Measurements from ENCODE around the gene ZHX3.

DNA sequence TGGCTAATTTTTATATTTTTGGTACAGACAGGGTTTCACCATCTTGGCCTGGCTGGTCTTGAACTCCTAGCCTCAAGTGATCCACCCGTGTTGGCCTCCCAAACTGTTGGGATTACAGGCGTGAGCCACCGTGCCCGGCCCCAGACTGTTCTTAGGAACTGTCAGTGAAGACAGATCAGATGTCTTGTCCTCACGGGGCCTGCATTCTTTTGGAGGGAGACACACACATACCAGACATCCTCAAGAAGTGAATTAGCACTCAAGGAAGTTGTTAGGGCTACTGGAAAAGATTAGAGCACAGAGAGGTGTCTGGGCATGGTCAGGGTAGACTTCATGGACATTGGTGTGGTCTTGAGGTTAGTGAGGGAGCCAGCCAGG is 12.8 kb upstream of the ZHX3 start:
- TF ChIP-seq CREB1 (CRISPR knock-in tag; IDR thresholded peaks at IDR 0.05) = no peak
- TF ChIP-seq, protein P1, sequence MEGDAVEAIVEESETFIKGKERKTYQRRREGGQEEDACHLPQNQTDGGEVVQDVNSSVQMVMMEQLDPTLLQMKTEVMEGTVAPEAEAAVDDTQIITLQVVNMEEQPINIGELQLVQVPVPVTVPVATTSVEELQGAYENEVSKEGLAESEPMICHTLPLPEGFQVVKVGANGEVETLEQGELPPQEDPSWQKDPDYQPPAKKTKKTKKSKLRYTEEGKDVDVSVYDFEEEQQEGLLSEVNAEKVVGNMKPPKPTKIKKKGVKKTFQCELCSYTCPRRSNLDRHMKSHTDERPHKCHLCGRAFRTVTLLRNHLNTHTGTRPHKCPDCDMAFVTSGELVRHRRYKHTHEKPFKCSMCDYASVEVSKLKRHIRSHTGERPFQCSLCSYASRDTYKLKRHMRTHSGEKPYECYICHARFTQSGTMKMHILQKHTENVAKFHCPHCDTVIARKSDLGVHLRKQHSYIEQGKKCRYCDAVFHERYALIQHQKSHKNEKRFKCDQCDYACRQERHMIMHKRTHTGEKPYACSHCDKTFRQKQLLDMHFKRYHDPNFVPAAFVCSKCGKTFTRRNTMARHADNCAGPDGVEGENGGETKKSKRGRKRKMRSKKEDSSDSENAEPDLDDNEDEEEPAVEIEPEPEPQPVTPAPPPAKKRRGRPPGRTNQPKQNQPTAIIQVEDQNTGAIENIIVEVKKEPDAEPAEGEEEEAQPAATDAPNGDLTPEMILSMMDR (IDR thresholded peaks at IDR 0.05) = no peak
- TF ChIP-seq JUN (CRISPR knock-in tag; IDR thresholded peaks at IDR 0.05) = no peak
- no peak for TF ChIP-seq ZNF138 (CRISPR knock-in tag; conservative IDR thresholded peaks at IDR 0.05)
- TF ChIP-seq, protein P2, sequence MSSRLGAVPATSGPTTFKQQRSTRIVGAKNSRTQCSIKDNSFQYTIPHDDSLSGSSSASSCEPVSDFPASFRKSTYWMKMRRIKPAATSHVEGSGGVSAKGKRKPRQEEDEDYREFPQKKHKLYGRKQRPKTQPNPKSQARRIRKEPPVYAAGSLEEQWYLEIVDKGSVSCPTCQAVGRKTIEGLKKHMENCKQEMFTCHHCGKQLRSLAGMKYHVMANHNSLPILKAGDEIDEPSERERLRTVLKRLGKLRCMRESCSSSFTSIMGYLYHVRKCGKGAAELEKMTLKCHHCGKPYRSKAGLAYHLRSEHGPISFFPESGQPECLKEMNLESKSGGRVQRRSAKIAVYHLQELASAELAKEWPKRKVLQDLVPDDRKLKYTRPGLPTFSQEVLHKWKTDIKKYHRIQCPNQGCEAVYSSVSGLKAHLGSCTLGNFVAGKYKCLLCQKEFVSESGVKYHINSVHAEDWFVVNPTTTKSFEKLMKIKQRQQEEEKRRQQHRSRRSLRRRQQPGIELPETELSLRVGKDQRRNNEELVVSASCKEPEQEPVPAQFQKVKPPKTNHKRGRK (CRISPR knock-in tag; IDR thresholded peaks at IDR 0.05; ENCODE audit: borderline replicate concordance) = no peak
- TF ChIP-seq, protein P3, sequence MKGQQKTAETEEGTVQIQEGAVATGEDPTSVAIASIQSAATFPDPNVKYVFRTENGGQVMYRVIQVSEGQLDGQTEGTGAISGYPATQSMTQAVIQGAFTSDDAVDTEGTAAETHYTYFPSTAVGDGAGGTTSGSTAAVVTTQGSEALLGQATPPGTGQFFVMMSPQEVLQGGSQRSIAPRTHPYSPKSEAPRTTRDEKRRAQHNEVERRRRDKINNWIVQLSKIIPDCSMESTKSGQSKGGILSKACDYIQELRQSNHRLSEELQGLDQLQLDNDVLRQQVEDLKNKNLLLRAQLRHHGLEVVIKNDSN (CRISPR knock-in tag; IDR thresholded peaks at IDR 0.05) = no peak
- TF ChIP-seq SMAD3 (CRISPR knock-in tag; IDR thresholded peaks at IDR 0.05; ENCODE audit: borderline replicate concordance) = no peak
- TF ChIP-seq KAT7 (CRISPR knock-in tag; IDR thresholded peaks at IDR 0.05; ENCODE audit: borderline replicate concordance) = no peak
- TF ChIP-seq, protein P4, sequence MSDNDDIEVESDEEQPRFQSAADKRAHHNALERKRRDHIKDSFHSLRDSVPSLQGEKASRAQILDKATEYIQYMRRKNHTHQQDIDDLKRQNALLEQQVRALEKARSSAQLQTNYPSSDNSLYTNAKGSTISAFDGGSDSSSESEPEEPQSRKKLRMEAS (CRISPR knock-in tag; IDR thresholded peaks at IDR 0.05) = no peak
- no peak for TF ChIP-seq ESRRA (CRISPR knock-in tag; IDR thresholded peaks at IDR 0.05; ENCODE audit: borderline replicate concordance)
- TF ChIP-seq, protein P5, sequence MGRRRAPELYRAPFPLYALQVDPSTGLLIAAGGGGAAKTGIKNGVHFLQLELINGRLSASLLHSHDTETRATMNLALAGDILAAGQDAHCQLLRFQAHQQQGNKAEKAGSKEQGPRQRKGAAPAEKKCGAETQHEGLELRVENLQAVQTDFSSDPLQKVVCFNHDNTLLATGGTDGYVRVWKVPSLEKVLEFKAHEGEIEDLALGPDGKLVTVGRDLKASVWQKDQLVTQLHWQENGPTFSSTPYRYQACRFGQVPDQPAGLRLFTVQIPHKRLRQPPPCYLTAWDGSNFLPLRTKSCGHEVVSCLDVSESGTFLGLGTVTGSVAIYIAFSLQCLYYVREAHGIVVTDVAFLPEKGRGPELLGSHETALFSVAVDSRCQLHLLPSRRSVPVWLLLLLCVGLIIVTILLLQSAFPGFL (CRISPR knock-in tag; IDR thresholded peaks at IDR 0.05; ENCODE audit: borderline replicate concordance) = no peak

All from WTC11 (cell line).